HG03095 (cell line): ENCODE results near the gene SGIP1.
A peak's percentile ranks its signal among the peaks of the same experiment; 100 is the strongest.

Experiments used
- ATAC-seq: cut with Tn5 transposase; IDR thresholded peaks from one replicate; pipeline ENCODE4 v1.9.1; 2021; ENCODE audit warnings: moderate library complexity; ENCODE audit not compliant: unreplicated experiment

The SGIP1 gene

DNA sequence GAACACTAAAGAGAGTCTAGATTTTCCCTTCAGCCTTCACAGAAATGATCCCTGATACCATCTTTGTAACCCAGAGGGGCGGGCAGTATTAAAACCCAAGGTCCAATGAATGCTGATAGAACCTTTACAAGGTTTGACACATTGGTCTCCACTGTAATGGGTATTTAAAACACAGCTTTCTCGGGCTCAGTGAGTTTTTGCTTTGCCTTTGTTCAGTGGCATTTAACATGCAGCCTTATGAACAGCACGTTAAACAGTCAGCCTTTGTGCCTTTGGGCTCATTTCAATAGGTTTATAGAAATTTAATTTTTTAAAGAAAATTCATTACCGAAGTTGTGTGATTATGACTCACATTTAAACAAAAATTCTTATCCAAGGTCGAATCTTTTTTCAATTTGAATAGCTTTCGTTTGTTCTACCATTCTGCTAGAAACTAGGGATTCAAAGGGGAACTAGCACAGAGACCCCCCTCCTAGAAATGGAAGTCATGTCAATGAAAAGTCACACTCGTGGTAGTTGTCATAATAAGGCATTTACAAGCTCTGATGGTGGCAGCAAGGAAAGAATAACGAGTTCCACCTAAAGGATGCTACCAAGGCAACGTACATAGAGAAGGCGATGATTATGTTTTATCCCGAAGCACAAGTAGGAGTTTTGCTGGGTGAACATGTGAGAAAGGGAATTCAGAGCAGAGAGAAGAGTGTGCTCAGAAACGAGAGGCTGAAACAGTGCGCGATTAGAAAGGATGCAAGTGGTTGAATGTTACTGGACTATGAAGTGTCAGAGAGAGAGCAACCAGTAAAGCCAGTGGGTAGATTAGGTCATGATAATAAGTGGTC lies 66.2 kb downstream of the SGIP1 start:
- ATAC-seq, result no peak

DNA sequence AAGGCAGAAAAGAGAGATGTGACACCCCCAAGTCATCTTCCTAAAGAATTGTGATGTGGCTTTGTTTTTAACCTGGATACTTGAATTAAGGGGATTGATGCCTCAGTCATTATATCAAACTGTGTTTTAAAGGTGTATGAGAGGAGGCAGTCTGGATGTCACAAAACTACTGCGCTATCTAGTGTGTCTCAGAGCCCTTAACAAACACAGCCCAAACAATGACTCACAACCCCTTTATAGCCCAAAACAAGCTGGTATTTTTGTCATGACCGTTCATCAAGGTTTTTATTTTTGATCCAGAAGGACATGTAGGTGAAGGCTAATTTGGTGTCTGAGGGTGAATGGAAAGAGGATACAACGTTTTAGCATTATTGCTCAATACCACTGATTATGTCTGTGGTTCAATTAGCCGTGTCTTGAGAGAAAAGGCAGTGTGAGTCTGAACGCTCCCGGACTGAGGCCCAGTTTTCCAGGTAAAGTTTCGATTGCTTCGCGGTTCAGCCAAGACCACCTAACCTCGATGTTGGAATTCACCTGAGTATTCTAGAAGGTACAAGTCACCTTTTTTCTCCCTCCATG lies 71.6 kb downstream of the SGIP1 start:
- no peak for ATAC-seq

DNA sequence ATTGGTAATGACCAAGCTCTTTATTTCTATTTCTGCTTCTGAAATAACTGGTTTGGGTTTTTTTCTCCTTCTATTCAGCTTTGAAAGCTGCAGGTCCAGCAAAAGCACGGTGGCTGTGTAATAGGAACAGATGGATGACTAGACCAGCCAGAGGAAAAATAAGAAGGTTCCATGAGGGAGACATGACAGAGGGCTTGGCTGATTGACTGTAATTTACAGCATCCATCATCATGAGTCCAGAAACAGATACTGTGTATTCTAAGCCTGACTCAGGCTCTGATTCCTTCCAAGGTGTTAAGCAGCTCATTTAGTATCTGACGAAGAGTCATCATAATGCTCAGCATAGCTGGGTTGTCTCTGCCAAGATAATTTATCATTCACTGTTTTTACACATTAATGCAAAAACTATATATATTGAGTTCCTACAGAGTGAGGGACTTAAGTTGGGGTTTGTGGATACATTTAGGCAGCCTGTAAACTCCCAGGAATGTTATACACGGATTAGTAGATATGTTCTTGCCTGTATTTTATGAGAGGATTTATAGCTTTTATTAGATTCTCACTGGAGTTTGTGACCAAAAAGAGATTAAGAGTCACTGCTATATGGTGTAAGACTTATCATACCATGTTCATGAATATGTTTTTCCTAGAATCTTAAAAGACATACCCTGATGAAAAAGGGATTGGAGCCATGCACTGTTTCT lies 72.6 kb downstream of the SGIP1 start:
- ATAC-seq, result no peak

DNA sequence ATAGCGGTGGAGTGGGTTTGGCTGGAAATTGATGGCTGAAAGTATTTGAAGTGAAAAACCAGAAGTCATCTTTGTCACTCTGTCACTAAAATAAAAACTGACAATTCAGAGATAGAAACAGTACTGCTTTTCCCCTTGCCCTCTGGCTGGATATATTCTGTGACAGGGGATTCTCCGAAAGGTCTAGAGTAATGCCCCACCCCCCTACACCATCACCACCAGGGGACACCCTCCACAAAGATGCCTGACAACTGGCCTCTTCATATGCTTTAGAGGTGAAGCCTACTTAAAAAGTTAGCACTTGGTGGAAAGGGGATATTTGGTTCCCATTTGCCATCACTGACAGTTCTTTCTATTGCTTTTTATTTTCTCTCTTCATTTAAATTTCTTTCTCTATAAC lies 73.5 kb downstream of the SGIP1 start:
- ATAC-seq, result no peak

DNA sequence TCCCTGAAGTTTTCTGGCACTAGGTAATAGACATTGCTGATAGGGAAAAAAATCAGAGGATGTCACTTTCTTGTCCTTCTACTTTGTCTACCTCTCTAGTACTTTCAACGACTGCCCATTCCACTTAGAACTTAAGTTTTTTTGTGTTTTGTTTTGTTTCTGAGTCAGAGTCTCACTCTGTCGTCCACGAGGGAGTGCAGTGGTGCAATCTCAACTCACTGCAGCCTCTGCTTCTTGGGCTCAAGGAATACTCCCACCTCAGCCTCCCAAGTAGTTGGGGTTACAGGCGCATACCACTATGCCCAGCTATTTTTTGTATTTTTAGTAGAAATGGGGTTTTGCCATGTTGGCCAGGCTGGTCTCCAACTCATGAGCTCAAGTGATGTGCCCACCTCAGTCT lies 79.2 kb downstream of the SGIP1 start:
- ATAC-seq, result no peak

DNA sequence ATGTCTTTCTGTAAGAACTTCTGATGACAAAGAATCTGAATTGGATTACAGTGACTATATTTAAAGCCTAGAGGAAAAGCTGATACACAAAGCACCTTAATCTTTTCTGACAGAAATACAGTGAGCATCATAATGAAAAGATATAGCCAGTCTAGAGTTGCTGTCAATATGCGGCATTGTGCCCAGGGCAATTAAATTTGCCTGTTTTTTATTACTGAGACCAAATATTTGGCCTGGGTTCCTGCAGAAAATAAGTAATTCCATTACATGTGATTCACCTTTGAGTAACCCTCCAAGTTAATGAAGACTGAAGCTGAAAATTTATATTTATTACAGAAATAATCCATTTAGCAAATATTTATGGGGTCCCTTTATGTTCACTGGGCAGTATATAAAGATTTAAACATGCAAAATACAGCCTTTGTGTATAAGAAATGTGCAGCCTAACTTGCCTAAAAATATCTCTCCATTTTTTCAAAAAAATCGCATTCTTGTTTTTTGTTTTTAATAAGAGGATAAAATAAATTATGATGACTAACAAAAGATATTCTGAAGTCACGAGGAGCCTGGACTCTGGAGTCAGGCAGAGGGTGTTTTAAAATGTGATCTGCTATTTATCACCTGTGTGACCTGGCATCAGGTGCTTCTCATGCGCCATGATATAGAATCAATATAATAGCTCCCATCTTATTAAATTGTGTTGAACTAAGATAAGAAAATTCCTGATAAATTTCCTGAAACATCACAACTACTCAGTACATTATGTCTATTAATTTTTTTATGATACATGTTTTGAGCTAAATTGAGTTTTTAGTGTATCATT lies 83.6 kb downstream of the SGIP1 start:
- no peak for ATAC-seq

DNA sequence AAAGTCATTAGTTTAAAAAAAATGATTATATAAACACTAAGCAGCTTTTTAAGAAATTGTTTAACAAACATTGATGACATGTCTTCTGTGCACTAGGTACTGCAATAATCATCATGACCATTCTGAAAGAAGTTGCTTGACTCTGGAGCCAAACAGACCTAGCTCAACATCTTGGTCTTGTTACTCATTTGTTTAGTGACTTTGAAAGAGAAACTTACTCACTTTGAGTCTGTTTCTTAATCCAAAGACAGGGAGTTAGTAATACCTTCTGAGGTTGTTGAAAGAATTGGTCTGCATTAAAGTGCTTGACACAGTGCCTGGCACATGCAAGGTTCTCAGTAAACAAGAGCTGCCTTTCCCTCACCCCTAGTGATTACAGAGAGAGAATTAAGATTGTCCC lies 84.4 kb downstream of the SGIP1 start:
- ATAC-seq, result no peak

DNA sequence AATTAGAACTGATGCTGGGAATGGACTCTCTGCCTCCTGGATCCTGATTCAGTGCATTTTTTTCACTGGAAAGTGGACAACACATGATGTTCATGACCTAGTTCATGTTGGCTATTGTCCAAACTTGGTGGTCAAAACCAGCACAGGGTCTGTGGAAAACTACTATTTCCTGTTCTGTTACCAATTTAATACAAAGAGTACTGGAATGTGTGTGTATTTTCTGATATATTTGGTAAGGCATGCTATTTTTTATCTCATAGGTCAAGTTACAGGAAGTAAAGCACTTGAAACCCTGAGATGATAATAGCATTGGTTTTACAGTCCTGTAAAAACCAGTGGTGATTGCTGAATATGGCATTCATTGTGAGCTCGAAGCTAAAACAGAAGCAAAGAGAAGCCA lies 89.9 kb downstream of the SGIP1 start:
- no peak for ATAC-seq

DNA sequence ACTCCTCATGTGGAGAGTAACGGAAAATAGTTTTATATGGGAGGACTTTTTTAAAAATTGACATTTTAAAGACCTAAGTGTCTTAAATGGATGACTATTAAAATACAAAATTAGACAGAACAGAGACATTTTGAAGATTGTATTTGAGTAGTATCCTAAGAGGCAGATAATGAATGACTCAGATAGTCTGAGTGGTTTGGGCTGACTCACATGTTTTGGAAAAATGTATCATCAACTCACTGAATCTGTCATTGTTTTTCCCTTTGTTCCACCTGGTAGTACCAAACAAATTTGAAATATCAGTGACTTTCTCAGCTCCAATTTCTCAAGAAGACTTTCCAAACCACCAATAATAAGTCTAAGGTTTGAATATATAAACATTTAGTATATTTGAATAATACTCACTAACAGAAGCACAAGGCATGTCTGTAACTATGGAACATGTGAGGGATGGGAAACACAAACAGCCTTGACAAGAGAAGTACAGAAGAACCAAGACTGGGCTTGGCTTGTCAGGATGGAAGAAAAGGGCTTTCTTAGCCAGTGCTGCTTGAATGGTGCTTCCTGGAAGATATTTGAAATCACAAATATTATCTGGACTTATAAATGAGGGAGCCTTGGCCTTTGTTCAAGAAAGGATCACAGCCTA lies 90.6 kb downstream of the SGIP1 start:
- ATAC-seq, result no peak

DNA sequence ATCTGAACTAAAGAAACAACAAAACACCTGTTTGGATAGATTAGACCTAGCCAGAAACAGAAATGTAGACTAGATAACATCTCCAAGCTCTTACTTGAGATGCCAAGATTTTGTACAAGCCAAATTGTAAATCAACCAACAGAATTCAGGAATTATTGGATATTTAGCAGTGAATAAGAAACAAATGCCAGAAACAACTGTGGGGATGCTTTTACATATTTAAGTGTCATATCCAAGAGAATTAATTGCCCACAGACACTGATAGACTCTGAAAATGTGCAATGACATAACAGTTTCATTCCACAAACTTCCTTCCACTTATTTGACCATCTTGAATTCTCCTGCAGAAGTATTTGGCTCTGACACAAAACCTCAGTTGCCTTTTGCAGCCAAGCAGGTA lies 92.3 kb downstream of the SGIP1 start:
- no peak for ATAC-seq

DNA sequence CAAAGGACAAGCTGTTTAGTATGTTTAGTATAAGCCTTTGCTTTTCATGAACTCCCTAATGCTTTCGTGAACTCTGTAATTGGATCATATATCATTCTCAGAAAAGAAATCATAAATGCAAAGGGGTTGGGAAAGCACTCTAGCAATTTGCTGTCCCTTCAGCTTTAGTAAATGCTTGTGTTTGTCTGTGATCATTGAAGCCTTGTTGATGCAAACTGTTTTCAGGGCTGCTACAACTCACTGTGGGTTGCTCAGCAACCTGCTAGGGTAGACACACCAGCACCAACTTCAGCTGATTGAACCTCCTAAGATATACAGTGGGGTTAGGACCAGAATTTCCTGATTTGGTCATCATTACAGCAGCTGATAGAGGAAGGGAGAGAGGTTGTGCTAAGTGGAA lies 95.0 kb downstream of the SGIP1 start:
- no peak for ATAC-seq

DNA sequence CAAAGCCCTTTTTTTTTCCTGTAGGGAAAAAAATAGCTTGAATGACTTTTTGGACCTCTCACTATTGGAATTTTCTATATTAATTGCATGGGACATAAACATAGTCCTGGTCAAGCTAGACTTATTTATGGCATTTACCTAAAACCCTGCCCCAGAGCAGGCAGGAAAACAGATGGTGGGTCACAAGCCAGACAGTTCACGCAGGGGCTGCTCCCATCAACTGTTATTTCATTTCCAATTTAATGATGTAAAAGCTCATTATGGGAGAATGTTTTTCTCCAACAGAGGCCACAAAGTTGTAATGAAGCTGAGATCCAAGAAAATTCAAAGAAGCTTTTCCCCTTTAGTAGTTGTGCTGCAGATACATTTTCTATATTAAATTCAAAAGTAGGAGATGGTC lies 99.2 kb downstream of the SGIP1 start:
- no peak for ATAC-seq

DNA sequence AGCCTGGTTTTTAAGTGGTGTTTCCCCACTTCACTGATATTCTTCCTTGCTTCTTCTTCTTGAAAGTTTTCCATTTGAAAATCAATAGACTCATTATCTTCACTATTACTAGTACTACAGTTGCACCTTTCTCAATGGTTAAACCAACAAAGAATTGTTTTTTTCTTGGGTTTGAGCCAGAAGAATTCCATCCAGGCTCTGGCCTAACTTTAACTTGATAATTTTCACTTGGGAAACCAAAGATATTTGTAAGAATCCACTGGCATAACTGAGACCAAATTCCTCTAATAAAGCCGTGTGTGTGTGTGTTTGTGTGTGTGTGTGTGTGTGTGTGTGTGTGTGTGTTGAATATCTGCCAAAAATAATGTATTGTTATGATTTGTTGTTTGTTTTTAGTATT lies 103.2 kb downstream of the SGIP1 start:
- no peak for ATAC-seq

DNA sequence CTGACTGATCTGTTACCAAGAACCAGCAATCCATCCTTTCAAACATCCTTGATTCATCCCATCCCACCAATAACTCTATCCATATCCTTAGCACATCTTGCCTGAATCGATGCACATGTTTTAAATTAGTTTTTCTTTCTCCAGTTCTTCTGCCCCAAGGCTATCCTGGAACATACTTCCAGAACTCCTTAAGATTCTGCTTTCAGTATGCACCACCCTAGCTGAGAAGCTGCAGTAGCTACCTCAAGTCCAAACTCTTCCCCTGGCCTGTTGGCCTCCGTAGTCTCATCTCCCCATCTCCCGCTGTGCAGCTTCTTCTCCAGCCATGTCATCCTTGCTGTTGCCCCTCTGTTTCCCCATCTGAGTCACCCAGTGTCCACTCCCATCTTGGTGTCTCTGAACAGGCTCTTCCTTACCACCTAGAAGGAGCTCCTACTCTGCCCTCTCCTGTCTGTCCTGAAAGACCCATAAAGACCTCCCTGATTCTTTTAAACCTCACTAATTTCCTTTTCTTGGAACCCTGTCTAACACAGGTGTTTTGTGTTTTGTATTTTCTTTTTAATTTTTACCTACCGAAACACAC lies 108.0 kb downstream of the SGIP1 start:
- no peak for ATAC-seq

DNA sequence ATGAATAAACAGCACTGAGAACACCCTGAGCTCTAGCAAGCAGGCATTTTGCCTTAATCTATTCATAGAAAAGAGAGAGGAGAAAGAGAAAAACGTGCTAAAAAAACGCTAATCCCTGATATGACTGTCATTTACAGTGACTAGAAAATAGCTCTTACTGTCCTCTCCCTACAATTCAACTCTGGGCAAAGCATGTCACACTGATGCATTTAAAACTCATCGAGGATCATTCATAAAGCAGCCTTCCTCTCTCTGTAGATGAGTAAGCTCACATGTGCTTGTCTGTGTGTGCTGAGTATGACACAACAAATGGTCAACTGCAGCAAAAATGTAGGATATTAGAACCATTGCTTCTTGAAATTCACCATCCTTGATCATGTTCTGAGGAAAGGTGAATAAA lies 109.0 kb downstream of the SGIP1 start:
- no peak for ATAC-seq

DNA sequence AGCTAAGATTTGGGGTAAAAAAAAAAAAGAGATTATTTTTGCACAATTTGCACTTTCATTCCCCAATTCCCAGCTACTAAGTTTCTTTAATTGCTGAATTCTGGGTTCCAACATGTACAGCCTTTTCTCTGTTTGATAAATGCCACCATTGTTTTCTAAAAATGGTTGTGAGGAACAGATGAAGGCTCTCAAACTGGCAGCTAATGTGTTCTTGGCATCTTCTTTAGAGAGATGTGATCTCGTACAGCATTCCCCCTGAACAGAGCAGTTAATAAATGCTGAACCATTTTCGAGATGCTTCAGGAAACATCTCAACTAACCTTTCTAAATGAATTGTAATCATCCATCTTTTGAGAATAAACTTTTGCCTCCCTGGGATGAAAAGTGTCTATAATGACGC lies 110.4 kb downstream of the SGIP1 start:
- ATAC-seq, result no peak

DNA sequence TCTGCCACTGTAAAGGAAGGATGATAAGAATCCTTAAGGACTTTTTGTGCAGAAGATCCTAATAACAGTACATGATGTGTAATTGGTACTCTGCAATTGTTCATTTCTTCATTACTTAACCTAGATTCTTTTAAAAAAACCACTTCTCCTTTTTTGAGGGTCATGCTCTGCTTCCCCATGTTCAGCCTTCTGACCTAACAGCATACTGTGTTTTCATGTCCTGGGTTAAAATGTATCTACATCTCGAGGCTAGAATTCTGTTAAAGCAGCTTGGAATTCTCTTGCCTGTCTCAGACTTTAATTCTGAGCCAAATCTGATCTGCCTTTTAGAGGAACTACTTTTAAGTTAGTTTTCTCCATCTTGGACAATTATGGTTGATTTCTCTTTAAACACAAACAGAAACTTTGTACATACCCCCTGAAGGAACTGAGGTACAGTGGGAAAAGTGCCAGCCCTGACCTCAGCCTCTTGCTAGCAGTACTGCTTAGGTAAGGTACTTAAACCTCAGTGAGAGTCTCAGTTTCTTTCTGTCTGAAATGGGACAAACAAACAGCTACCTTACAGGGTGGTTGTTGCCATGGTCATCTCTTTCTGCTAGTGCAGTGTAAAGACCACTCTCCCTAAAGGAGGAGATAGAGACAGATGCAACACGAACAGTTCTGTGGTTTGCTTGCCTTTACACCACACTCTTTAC lies 115.1 kb downstream of the SGIP1 start:
- peak; percentile 76 for ATAC-seq

DNA sequence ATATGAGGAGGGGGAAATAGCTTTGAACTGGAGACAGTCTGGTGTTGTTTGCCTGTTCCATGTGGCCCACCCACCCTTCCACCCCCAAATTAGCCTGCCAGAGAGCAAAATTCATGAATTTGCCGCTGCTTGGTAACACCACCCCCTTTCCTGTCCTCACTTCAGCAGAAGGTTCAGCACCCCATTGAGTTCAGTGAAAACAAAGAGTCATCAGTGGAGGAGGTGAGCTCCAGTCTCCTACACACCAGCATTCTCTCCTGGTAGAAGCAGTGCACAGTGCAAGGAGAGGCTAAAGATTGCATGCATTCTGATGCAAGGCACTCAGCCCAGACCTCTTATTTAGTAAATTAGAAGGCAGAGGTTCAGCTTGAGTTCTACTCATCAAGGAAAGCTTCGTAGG lies 118.6 kb downstream of the SGIP1 start:
- no peak for ATAC-seq

DNA sequence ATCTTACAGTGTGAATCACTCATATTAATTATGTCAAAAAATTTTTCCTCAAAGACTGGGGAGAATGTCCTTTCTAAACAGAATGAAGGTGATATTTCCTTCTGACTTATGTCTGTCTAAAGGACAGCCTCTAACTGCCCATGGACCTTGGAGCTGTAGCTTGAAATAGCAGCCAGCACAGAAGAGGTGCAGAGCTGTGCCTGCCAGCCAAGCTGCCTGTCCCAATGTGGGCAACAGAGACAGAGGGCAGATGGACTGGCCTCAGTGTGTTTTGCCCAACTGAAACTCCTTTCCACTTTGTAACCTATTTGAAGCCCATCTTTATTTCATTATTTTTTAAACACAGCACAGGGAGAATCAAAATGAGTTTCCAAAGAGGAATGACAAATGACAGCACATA lies 120.7 kb downstream of the SGIP1 start:
- no peak for ATAC-seq

DNA sequence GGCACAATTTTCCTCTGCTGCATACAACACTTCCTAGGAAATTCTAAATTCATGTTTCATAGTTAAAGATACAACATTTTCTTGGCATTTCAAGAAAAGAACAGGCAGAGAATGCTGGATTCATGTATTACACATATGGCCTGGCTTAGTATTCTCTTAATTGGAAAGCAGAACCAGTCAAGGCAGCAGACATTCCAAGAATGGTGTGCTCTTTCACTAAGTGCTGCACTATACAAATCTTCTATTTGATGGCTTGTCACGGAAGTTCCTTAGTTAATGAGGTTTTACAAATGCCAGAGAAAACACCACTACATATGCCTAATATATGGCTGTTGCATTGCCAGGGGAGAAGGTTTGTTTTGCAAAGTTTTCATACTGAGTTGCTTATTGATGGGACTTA lies 137.5 kb downstream of the SGIP1 start:
- no peak for ATAC-seq
